Measurements from ENCODE around the gene DNAJB13. TPM values are rescaled to one million over a fixed set of nuclear protein-coding genes. Genes with fewer than 3 reads are reported as not detected.

The DNAJB13 gene
- total and polyA plus RNA-seq, 2 of the 13 experiments (the other 11 are each of a cell fraction or from before 2014, with no cell fraction given), result 2.3 TPM; not detected in 1

DNA sequence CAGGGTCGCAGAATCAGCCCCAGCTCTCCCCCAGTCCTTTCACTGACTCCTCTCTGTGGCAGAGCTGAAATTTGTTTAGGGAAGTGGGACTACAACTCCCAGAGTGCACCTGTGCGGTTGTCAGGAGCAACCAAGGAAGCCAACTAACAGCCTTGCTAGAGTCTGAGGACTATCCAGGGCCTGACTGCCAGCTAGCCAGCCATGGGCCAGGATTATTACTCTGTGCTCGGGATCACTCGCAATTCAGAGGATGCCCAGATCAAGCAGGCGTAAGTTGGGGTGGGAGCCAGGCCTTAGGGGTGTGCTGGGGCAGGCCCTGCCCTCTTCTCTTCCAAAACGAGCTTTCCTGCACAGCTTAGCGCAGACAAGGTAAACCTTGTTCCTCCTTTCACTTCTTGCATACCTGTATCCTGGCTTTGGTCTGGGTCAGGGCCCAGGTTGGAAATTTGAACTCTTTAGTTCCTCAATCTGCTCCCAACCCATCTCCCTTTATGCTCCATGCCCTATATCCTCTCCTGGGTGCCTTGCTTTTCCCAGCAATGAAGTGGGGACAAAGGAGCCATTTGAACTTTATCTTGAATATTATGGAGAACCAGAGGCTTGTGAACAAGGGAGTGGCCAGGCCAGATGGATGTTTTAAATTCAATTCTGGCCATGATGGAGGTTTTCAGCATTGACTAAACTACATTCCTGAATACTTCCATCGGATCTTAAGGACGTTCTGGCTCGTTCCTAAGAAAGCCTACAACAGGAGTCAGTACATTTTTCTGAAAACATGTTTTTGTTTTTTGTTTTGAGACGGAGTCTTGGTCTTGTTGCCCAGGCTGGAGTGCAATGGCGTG lies at the start of gene DNAJB13 (continued):
- TF ChIP-seq SRF (IDR thresholded peaks at IDR 0.05; ENCODE audit: low read depth, low read length), result no peak
- TF ChIP-seq, protein P1, sequence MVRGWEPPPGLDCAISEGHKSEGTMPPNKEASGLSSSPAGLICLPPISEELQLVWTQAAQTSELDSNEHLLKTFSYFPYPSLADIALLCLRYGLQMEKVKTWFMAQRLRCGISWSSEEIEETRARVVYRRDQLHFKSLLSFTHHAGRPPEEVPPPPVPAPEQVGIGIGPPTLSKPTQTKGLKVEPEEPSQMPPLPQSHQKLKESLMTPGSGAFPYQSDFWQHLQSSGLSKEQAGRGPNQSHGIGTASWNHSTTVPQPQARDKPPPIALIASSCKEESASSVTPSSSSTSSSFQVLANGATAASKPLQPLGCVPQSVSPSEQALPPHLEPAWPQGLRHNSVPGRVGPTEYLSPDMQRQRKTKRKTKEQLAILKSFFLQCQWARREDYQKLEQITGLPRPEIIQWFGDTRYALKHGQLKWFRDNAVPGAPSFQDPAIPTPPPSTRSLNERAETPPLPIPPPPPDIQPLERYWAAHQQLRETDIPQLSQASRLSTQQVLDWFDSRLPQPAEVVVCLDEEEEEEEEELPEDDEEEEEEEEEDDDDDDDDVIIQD (CRISPR knock-in tag; IDR thresholded peaks at IDR 0.05; ENCODE audit: low read depth), result no peak
- TF ChIP-seq, protein P2, sequence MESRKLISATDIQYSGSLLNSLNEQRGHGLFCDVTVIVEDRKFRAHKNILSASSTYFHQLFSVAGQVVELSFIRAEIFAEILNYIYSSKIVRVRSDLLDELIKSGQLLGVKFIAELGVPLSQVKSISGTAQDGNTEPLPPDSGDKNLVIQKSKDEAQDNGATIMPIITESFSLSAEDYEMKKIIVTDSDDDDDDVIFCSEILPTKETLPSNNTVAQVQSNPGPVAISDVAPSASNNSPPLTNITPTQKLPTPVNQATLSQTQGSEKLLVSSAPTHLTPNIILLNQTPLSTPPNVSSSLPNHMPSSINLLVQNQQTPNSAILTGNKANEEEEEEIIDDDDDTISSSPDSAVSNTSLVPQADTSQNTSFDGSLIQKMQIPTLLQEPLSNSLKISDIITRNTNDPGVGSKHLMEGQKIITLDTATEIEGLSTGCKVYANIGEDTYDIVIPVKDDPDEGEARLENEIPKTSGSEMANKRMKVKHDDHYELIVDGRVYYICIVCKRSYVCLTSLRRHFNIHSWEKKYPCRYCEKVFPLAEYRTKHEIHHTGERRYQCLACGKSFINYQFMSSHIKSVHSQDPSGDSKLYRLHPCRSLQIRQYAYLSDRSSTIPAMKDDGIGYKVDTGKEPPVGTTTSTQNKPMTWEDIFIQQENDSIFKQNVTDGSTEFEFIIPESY (CRISPR knock-in tag; IDR thresholded peaks at IDR 0.05), result 0 out of 2 replicates have a peak, but pooled peaks have one; percentile 24
- TF ChIP-seq CENPX (CRISPR knock-in tag; IDR thresholded peaks at IDR 0.05), result no peak
- TF ChIP-seq ZNF615 (CRISPR knock-in tag; IDR thresholded peaks at IDR 0.05; ENCODE audit: borderline replicate concordance), result peak; percentile 11; the same call in 1 of the 2 replicates
- TF ChIP-seq TAF1 (CRISPR knock-in tag; IDR thresholded peaks at IDR 0.05), result no peak
- TF ChIP-seq, protein P3, sequence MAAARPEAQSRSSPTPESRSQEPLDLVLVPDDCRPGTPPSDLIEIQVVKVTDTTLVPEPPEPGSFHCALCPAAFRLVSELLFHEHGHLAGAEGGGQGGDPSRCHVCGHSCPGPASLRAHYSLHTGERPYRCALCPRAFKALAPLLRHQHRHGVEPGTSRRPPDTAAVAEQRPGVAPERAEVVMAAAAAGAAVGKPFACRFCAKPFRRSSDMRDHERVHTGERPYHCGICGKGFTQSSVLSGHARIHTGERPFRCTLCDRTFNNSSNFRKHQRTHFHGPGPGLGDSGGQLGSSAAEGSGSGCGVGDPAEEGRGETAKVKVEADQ (CRISPR knock-in tag; IDR thresholded peaks at IDR 0.05; ENCODE audit: borderline replicate concordance), result no peak
- TF ChIP-seq RAD21 (CRISPR knock-in tag; IDR thresholded peaks at IDR 0.05), result no peak
- TF ChIP-seq SATB2 (CRISPR knock-in tag; IDR thresholded peaks at IDR 0.05), result no peak
- TF ChIP-seq, protein P4, sequence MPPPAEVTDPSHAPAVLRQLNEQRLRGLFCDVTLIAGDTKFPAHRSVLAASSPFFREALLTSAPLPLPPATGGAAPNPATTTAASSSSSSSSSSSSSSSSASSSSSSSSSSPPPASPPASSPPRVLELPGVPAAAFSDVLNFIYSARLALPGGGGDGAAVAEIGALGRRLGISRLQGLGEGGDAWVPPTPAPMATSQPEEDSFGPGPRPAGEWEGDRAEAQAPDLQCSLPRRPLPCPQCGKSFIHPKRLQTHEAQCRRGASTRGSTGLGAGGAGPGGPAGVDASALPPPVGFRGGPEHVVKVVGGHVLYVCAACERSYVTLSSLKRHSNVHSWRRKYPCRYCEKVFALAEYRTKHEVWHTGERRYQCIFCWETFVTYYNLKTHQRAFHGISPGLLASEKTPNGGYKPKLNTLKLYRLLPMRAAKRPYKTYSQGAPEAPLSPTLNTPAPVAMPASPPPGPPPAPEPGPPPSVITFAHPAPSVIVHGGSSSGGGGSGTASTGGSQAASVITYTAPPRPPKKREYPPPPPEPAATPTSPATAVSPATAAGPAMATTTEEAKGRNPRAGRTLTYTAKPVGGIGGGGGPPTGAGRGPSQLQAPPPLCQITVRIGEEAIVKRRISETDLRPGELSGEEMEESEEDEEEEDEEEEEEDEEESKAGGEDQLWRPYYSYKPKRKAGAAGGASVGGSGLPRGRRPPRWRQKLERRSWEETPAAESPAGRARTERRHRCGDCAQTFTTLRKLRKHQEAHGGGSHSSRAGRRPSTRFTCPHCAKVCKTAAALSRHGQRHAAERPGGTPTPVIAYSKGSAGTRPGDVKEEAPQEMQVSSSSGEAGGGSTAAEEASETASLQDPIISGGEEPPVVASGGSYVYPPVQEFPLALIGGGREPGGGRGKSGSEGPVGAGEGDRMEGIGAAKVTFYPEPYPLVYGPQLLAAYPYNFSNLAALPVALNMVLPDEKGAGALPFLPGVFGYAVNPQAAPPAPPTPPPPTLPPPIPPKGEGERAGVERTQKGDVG (CRISPR knock-in tag; IDR thresholded peaks at IDR 0.05; ENCODE audit: borderline replicate concordance), result no peak
- TF ChIP-seq ZNF354B (CRISPR knock-in tag; IDR thresholded peaks at IDR 0.05), result 0 out of 2 replicates have a peak, but pooled peaks have one; percentile 34
- 0 out of 2 replicates have a peak, but pooled peaks have one; percentile 34 for TF ChIP-seq ZNF263 (CRISPR knock-in tag; IDR thresholded peaks at IDR 0.05)
- TF ChIP-seq, protein P5, sequence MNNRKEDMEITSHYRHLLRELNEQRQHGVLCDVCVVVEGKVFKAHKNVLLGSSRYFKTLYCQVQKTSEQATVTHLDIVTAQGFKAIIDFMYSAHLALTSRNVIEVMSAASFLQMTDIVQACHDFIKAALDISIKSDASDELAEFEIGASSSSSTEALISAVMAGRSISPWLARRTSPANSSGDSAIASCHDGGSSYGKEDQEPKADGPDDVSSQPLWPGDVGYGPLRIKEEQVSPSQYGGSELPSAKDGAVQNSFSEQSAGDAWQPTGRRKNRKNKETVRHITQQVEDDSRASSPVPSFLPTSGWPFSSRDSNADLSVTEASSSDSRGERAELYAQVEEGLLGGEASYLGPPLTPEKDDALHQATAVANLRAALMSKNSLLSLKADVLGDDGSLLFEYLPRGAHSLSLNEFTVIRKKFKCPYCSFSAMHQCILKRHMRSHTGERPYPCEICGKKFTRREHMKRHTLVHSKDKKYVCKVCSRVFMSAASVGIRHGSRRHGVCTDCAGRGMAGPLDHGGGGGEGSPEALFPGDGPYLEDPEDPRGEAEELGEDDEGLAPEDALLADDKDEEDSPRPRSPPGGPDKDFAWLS (CRISPR knock-in tag; IDR thresholded peaks at IDR 0.05; ENCODE audit: borderline replicate concordance), result no peak
- no peak for TF ChIP-seq ZIK1 (CRISPR knock-in tag; IDR thresholded peaks at IDR 0.05; ENCODE audit: borderline replicate concordance, low read depth)
- peak; percentile 59 for TF ChIP-seq ELF1 (CRISPR knock-in tag; IDR thresholded peaks at IDR 0.05)
- TF ChIP-seq HDAC2 (CRISPR knock-in tag; IDR thresholded peaks at IDR 0.05), result peak; percentile 62; the same call in 1 of the 2 replicates
- no peak; the same call in 1 of the 2 replicates for TF ChIP-seq ZNF232 (CRISPR knock-in tag; IDR thresholded peaks at IDR 0.05; ENCODE audit: borderline replicate concordance)
- TF ChIP-seq ZNF605 (CRISPR knock-in tag; IDR thresholded peaks at IDR 0.05), result no peak

Measured in HepG2 (cell line).